ENCODE results near the gene PARP16. TPM values are rescaled to one million over a fixed set of nuclear protein-coding genes. Genes with fewer than 3 reads are reported as not detected.
"Not testable (repeated sequence)": the region's sequence is repeated elsewhere in the genome, so short reads cannot be mapped to it uniquely, and the experiment has no call there.

Gene PARP16
- total RNA-seq, 1 experiment from 2014 or later, result 6.1 TPM

DNA sequence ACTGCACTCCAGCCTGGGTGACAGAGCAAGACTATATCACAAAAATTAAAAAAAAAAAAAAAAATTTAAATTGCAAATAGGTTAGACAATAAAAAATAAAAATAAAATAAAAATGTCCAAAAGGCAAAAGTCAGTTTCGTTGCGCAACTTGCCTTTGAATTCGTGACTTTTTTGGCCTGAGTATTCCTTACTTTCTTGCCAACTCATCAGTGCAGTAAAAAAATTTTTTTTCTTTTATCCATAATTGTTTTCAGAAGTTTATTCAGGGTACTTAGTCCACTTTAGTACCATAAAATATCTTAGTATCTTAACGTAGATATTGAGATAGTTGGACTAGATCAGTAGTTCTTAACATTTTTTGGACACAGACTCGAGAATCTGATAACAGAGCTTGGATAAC lies 53.0 kb downstream of the PARP16 start:
- POLR2A ChIA-PET, result no interaction called here
- CTCF ChIA-PET, result no interaction called here
- no peak overlapping the region for H3K4me3 Mint-ChIP-seq (ENCODE audit: unreplicated experiment)

DNA sequence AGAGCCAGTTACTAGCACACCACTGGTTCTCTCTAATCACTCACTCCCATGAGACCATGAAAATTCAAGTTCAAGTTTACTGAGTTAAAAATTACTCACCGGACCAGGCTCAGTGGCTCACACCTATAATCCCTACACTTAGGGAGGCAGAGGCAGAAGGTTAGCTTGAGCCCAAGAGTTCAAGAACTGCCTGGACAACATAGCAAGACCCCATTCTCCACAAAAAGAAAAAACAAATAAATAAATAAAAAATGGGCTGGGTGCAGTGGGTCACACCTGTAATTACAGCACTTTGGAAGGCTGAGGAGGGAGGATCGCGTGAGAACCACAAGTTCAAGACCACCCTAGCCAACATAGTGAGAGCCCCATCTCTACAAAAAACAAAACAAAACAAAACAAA lies 54.2 kb downstream of the PARP16 start:
- no TSS peak for BruUV-seq (replicated peaks)
- Mint-ChIP-seq H3K9me3 (ENCODE audit: unreplicated experiment) (no peaks in the 10 kb centered on the region), H3K27me3 (ENCODE audit: insufficient read depth, unreplicated experiment) (no peaks in the 10 kb centered on the region), H3K36me3 (ENCODE audit: insufficient read depth, unreplicated experiment) (no peaks in the 10 kb centered on the region), H3K4me1 (ENCODE audit: insufficient read depth, unreplicated experiment) (no peaks in the 10 kb centered on the region), H3K4me3 (ENCODE audit: unreplicated experiment) (no peak overlapping the region), H3K27ac (ENCODE audit: low read depth, unreplicated experiment) (no peak overlapping the region)
- TF ChIP-seq, protein P1, sequence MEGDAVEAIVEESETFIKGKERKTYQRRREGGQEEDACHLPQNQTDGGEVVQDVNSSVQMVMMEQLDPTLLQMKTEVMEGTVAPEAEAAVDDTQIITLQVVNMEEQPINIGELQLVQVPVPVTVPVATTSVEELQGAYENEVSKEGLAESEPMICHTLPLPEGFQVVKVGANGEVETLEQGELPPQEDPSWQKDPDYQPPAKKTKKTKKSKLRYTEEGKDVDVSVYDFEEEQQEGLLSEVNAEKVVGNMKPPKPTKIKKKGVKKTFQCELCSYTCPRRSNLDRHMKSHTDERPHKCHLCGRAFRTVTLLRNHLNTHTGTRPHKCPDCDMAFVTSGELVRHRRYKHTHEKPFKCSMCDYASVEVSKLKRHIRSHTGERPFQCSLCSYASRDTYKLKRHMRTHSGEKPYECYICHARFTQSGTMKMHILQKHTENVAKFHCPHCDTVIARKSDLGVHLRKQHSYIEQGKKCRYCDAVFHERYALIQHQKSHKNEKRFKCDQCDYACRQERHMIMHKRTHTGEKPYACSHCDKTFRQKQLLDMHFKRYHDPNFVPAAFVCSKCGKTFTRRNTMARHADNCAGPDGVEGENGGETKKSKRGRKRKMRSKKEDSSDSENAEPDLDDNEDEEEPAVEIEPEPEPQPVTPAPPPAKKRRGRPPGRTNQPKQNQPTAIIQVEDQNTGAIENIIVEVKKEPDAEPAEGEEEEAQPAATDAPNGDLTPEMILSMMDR (IDR thresholded peaks at IDR 0.05; ENCODE audit: unreplicated experiment), result no peak
- no peak for DNase-seq (ENCODE audit: unreplicated experiment)
- CTCF ChIA-PET, result interaction anchor here (1.0 kb wide), 1 partner anchor 54 kb away, joined by 4 read pairs; the partner anchor contains the start of gene PARP16
- intact Hi-C loops (cut with micrococcal nuclease), result no loop called here
- POLR2A ChIA-PET, result interaction anchor here (0.7 kb wide), 1 partner anchor 13 kb away, joined by 3 read pairs; no protein-coding TSS in a partner anchor

More for the DNA sequence above, 53.0 kb downstream of the PARP16 start:
- Mint-ChIP-seq H3K36me3 (ENCODE audit: insufficient read depth, unreplicated experiment) (no peaks in the 10 kb centered on the region), H3K4me1 (ENCODE audit: insufficient read depth, unreplicated experiment) (no peaks in the 10 kb centered on the region), H3K9me3 (ENCODE audit: unreplicated experiment) (no peaks in the 10 kb centered on the region), H3K27ac (ENCODE audit: low read depth, unreplicated experiment) (no peak overlapping the region), H3K27me3 (ENCODE audit: insufficient read depth, unreplicated experiment) (no peaks in the 10 kb centered on the region)
- intact Hi-C loops (cut with micrococcal nuclease), result no loop called here
- BruUV-seq (replicated peaks), result no TSS peak
- no peak for DNase-seq (ENCODE audit: unreplicated experiment)
- TF ChIP-seq, protein P1 (IDR thresholded peaks at IDR 0.05; ENCODE audit: unreplicated experiment), result no peak

DNA sequence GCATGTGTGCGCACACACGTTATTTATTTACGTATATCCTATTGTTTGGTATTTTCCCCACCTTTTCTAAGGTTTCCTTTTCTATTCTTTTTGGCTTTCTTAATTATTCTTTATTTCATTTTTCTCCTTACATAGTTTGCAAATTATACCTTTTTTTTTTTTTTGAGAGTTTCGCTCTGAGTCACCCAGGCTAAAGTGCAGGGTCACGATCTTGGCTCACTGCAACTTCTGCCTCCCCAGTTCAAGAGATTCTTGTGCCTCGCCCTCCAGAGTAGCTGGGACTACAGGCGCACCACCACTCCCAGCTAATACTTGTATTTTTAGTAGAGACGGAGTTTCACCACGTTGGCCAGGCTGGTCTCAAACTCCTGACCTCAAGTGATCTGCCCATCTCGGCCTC lies 55.4 kb downstream of the PARP16 start:
- Mint-ChIP-seq H3K9me3 (ENCODE audit: unreplicated experiment) (no peaks in the 10 kb centered on the region), H3K36me3 (ENCODE audit: insufficient read depth, unreplicated experiment) (no peaks in the 10 kb centered on the region), H3K4me3 (ENCODE audit: unreplicated experiment) (no peak overlapping the region), H3K27me3 (ENCODE audit: insufficient read depth, unreplicated experiment) (no peaks in the 10 kb centered on the region), H3K4me1 (ENCODE audit: insufficient read depth, unreplicated experiment) (no peaks in the 10 kb centered on the region), H3K27ac (ENCODE audit: low read depth, unreplicated experiment) (no peak overlapping the region)
- no peak for DNase-seq (ENCODE audit: unreplicated experiment)
- no TSS peak for BruUV-seq (replicated peaks)
- CTCF ChIA-PET, result no interaction called here
- intact Hi-C loops (cut with micrococcal nuclease), result no loop called here
- POLR2A ChIA-PET, result no interaction called here
- TF ChIP-seq, protein P1 (IDR thresholded peaks at IDR 0.05; ENCODE audit: unreplicated experiment), result no peak

DNA sequence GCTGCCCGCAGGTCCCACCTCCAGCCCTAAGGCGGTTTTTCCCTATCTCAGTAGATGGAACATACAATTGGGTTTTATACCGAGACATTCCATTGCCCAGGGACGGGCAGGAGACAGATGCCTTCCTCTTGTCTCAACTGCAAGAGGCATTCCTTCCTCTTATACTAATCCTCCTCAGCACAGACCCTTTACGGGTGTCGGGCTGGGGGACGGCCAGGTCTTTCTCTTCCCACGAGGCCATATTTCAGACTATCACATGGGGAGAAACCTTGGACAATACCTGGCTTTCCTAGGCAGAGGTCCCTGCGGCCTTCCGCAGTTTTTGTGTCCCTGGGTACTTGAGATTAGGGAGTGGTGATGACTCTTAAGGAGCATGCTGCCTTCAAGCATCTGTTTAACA lies 59.8 kb downstream of the PARP16 start:
- H3K27ac Mint-ChIP-seq (ENCODE audit: low read depth, unreplicated experiment); BruUV-seq (replicated peaks); DNase-seq (ENCODE audit: unreplicated experiment); H3K4me1 Mint-ChIP-seq (ENCODE audit: insufficient read depth, unreplicated experiment); POLR2A ChIA-PET; H3K27me3 Mint-ChIP-seq (ENCODE audit: insufficient read depth, unreplicated experiment); H3K36me3 Mint-ChIP-seq (ENCODE audit: insufficient read depth, unreplicated experiment); H3K4me3 Mint-ChIP-seq (ENCODE audit: unreplicated experiment); CTCF ChIA-PET; intact Hi-C loops (cut with micrococcal nuclease); H3K9me3 Mint-ChIP-seq (ENCODE audit: unreplicated experiment): not testable (repeated sequence)

DNA sequence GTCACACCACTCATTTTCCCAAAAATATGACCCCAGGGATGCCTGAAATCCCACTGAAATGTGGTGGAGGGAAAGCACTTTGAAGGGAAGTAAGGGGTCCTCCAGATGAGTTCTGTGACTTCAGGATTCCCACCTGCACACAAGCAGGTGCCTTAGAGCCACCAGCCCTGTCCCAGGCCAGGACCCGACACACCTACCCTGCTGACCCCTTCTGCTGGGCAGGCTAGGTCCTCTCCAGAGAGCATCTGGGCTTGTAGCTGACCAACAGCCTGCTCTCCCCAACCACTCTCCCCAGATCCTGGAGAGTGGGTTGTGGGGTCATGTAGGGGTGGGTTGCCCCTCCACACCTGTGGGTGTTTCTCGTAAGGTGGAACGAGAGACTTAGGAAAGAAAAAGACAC lies 60.5 kb downstream of the PARP16 start:
- no TSS peak for BruUV-seq (replicated peaks)
- intact Hi-C loops (cut with micrococcal nuclease), result no loop called here
- ChIA-PET CTCF (no interaction called here), POLR2A (no interaction called here)
- no peak for DNase-seq (ENCODE audit: unreplicated experiment)
- no peak overlapping the region for H3K4me3 Mint-ChIP-seq (ENCODE audit: unreplicated experiment)
- no peaks in the 10 kb centered on the region for H3K36me3 Mint-ChIP-seq (ENCODE audit: insufficient read depth, unreplicated experiment)
- TF ChIP-seq, protein P1 (IDR thresholded peaks at IDR 0.05; ENCODE audit: unreplicated experiment), result no peak
- H3K4me1 Mint-ChIP-seq (ENCODE audit: insufficient read depth, unreplicated experiment), result no peaks in the 10 kb centered on the region
- no peaks in the 10 kb centered on the region for H3K9me3 Mint-ChIP-seq (ENCODE audit: unreplicated experiment)
- no peaks in the 10 kb centered on the region for H3K27me3 Mint-ChIP-seq (ENCODE audit: insufficient read depth, unreplicated experiment)
- H3K27ac Mint-ChIP-seq (ENCODE audit: low read depth, unreplicated experiment), result no peak overlapping the region
